Measurements from ENCODE around the gene HOMER2. TPM values are rescaled to one million over a fixed set of nuclear protein-coding genes. Genes with fewer than 3 reads are reported as not detected.
A peak's percentile ranks its signal among the peaks of the same experiment; 100 is the strongest.

Gene HOMER2
- total and polyA plus RNA-seq, 2 of the 13 experiments (the other 11 are each of a cell fraction or from before 2014, with no cell fraction given), result 12.9 to 14.1 TPM

DNA sequence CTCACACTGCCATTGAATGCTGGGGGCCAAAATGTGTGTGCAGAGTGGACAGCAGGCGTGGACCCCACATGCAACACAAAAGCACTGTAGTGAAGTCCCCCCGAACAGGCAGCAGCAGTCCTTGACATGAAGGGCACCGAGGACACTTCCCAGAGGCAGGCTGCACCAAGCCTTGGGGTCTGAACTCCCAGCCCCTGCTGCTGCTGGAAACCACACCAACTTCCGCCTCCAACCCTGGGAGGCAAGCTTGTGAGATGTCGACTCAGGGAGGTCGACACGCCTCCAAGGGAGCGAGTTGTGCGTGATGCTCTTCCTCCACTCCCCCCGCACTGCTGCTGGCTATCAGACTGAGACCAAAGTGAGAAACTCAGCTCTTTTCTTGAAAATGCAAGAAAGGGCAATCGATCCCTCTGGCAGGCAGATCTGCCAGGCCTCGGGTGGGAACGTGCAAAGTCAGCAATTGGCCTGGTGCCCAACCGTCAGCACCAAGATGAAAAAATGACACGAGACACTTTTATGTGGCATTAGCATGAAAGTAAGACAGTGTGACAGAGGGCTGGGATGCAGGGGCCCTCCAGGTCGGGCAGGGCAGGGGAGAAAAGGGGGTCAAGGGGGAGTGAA lies 99.5 kb downstream of the HOMER2 start:
- Histone ChIP-seq H3K4me2 (ENCODE audit: low read depth, low read length) (no peak overlapping the region), H3K4me1 (ENCODE audit: insufficient read depth, low read length) (peaks cover 42% of the 10 kb centered on the region), H2AFZ (ENCODE audit: low read length) (no peak overlapping the region), H3K36me3 (replicated peaks in 1 of 2; ENCODE audit: control insufficient read depth in 1 of 2, insufficient read depth in 2 of 2, low read length in 2 of 2) (no peaks in the 10 kb centered on the region), H3K79me2 (ENCODE audit: insufficient read depth, low read length) (no peaks in the 10 kb centered on the region), H3K9me3 (ENCODE audit: low read length) (no peaks in the 10 kb centered on the region), H3K27me3 (ENCODE audit: control insufficient read depth in 1 of 2, insufficient read depth in 2 of 2, low read length in 2 of 2) (no peaks in the 10 kb centered on the region; a peak in 1 of 5 replicates), H4K20me1 (ENCODE audit: insufficient read depth, low read length) (no peaks in the 10 kb centered on the region), H3K27ac (ENCODE audit: extremely low read length, insufficient read depth, low read length) (no peak overlapping the region), H3K9ac (ENCODE audit: insufficient read depth, low read depth, low read length) (no peak overlapping the region), H3K4me3 (replicated peaks in 1 of 3; ENCODE audit: insufficient read depth in 1 of 3, low read depth in 2 of 3, low read length in 3 of 3) (no peak overlapping the region)
- 72% methylated on average over 16 of the region's 16 CpGs for WGBS (ENCODE audit: low lambda C conversion rate)
- TF ChIP-seq MAFK (conservative IDR thresholded peaks at IDR 0.05 in 1 of 2, IDR thresholded peaks at IDR 0.05 in 1 of 2; ENCODE audit: low read length in 2 of 2) (peak; percentile 66 to 78; a peak in 3 of 4 replicates), MAFF (IDR thresholded peaks at IDR 0.05; ENCODE audit: low read depth, low read length) (peak; percentile 68), TBP (CRISPR knock-in tag; IDR thresholded peaks at IDR 0.05) (no peak)
- intact Hi-C loops (cut with micrococcal nuclease; ENCODE audit: unreplicated experiment) (no loop called here), in situ Hi-C loops (cut with HindIII; ENCODE audit: extremely low pct_ligation_motif_present, low pct_unique_long_range_greater_than_20kb) (loop anchor here (10.0 kb wide), 1 partner anchor 132 kb away; the partner anchor contains the start of gene RAMAC)
- ChIA-PET CTCF (ENCODE audit: low intra/inter-chr PET ratio, low total read pairs) (no interaction called here), POLR2A (no interaction called here)
- ATAC-seq (no peak), DNase-seq (ENCODE audit: low spot score) (no peak), FAIRE-seq (no peak)
- BruUV-seq (replicated peaks), result no TSS peak

DNA sequence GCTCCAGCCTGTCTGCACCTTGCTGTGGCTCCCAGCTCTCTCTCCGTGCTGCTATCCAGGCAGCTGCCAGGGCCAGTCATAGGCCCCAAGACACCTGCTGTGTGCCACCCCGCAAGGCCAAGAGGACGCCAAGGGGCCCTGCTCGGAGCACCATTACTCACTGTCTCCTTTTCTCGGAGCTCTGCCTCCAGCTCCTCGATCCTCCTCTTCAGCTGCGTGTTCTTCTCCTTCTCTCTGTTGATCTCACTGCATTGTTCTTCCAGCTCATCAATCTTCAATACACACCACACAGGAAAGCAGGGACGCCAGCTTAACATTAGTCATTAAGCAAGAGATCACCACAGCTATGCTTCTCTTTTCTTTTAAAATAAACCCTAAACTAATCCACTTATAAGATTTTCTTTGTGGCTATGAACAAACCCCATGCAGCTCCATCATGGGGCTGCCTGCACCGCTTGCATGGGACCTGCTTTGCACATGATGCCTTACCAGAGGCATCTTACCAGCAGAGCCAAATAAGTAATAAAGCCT lies 100.5 kb downstream of the HOMER2 start:
- H3K27me3 ChIP-seq (ENCODE audit: control insufficient read depth in 1 of 2, insufficient read depth in 2 of 2, low read length in 2 of 2), result no peaks in the 10 kb centered on the region; a peak in 1 of 5 replicates
- intact Hi-C loops (cut with micrococcal nuclease; ENCODE audit: unreplicated experiment), result no loop called here
- no peaks in the 10 kb centered on the region for H3K9me3 ChIP-seq (ENCODE audit: low read length)
- FAIRE-seq, result no peak
- 75% methylated on average over 9 of the region's 9 CpGs for WGBS (ENCODE audit: low lambda C conversion rate)
- no peak for TF ChIP-seq KLF15 (CRISPR knock-in tag; IDR thresholded peaks at IDR 0.05; ENCODE audit: borderline replicate concordance)
- H3K27ac ChIP-seq (ENCODE audit: extremely low read length, insufficient read depth, low read length), result no peak overlapping the region
- no peak overlapping the region for H3K4me3 ChIP-seq (replicated peaks in 1 of 3; ENCODE audit: insufficient read depth in 1 of 3, low read depth in 2 of 3, low read length in 3 of 3)
- no peak for ATAC-seq
- CTCF ChIA-PET (ENCODE audit: low intra/inter-chr PET ratio, low total read pairs), result no interaction called here
- no peak overlapping the region for H2AFZ ChIP-seq (ENCODE audit: low read length)
- H3K36me3 ChIP-seq (replicated peaks in 1 of 2; ENCODE audit: control insufficient read depth in 1 of 2, insufficient read depth in 2 of 2, low read length in 2 of 2), result no peaks in the 10 kb centered on the region
- H3K4me2 ChIP-seq (ENCODE audit: low read depth, low read length), result no peak overlapping the region
- BruUV-seq (replicated peaks), result no TSS peak
- no peak overlapping the region for H3K9ac ChIP-seq (ENCODE audit: insufficient read depth, low read depth, low read length)
- H3K4me1 ChIP-seq (ENCODE audit: insufficient read depth, low read length), result peaks cover 37% of the 10 kb centered on the region
- H3K79me2 ChIP-seq (ENCODE audit: insufficient read depth, low read length), result no peaks in the 10 kb centered on the region
- no peak for DNase-seq (ENCODE audit: low spot score)
- H4K20me1 ChIP-seq (ENCODE audit: insufficient read depth, low read length), result no peaks in the 10 kb centered on the region
- in situ Hi-C loops (cut with HindIII; ENCODE audit: extremely low pct_ligation_motif_present, low pct_unique_long_range_greater_than_20kb), result loop anchor here (10.0 kb wide), 1 partner anchor 133 kb away; the partner anchor contains the start of gene RAMAC
- POLR2A ChIA-PET, result interaction anchor here (1.0 kb wide), 1 partner anchor 134 kb away, joined by 3 read pairs; the partner anchor contains the start of gene RAMAC
